ENCODE data around the gene ZNF655. TPM values are rescaled to one million over a fixed set of nuclear protein-coding genes. Genes with fewer than 3 reads are reported as not detected.

ZNF655 gene
- polyA plus RNA-seq, 1 donor (not counting 4 experiments of a cell fraction or from before 2014, with no cell fraction given) = 71.1 TPM

DNA sequence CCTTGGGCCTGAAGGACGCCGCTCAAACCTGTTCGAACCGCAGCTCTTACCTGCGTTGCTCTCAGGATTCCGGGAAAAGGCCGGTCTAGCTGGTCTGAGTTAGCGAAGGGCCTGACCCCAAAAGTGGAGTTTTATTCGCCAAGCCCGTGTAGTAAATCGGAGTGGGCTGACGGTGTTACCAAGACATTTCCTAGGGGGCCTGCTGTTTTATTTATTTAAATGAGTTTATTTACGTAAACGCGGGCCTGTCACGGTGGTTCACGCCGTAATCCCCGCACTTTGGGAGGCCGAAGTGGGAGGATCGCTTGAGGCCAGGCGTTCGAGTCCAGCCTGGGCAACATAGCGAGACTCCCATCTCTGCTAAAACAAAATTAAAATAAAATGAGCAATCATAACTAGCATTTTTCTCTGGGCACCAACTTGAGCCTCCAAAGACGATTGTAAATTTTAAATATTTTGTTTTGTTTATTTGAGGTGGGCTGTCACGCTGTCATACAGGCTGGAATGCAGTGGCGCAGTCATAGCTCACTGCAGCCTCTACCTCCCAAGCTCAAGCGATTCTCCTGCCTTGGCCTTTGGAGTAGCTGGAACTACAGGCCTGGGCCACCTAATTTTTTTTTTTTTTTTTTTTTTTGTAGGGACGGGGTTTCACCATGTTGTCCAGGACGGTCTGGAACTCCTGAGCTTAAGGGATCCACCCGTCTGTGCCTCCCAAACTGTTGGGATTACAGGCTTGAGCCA, 903 bp downstream of the ZNF655 start:
- H3K9ac ChIP-seq (ENCODE audit: control insufficient read depth, extremely low read depth, insufficient read depth, low read length) = peak overlapping the region; percentile 98
- no peaks in the 10 kb centered on the region for H3K27me3 ChIP-seq (ENCODE audit: control insufficient read depth, extremely low read depth, insufficient read depth, low read length)
- H3K4me1 ChIP-seq (ENCODE audit: control insufficient read depth, extremely low read depth, insufficient read depth, low read length) = peaks cover 55% of the 10 kb centered on the region
- dilution Hi-C loops (cut with MboI; ENCODE audit: extremely low pct_ligation_motif_present, low sequenced_read_pairs) = no loop called here
- no peak for TF ChIP-seq EZH2 (IDR thresholded peaks at IDR 0.05; ENCODE audit: low read length)
- TF ChIP-seq, protein P1, sequence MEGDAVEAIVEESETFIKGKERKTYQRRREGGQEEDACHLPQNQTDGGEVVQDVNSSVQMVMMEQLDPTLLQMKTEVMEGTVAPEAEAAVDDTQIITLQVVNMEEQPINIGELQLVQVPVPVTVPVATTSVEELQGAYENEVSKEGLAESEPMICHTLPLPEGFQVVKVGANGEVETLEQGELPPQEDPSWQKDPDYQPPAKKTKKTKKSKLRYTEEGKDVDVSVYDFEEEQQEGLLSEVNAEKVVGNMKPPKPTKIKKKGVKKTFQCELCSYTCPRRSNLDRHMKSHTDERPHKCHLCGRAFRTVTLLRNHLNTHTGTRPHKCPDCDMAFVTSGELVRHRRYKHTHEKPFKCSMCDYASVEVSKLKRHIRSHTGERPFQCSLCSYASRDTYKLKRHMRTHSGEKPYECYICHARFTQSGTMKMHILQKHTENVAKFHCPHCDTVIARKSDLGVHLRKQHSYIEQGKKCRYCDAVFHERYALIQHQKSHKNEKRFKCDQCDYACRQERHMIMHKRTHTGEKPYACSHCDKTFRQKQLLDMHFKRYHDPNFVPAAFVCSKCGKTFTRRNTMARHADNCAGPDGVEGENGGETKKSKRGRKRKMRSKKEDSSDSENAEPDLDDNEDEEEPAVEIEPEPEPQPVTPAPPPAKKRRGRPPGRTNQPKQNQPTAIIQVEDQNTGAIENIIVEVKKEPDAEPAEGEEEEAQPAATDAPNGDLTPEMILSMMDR (optimal IDR thresholded peaks at IDR 0.05 in 1 of 3, IDR thresholded peaks at IDR 0.05 in 1 of 3, conservative IDR thresholded peaks at IDR 0.05 in 1 of 3; ENCODE audit: extremely low read depth in 1 of 3, insufficient read depth in 2 of 3, low read length in 3 of 3) = no peak
- no peak overlapping the region for H2AFZ ChIP-seq (ENCODE audit: control insufficient read depth, low read length)
- peaks cover 9 to 36% of the 10 kb centered on the region in 2 experiments for H3K36me3 ChIP-seq (ENCODE audit: control insufficient read depth in 2 of 2, extremely low read depth in 1 of 2, insufficient read depth in 2 of 2, low read length in 2 of 2)
- no peaks in the 10 kb centered on the region for H3K9me1 ChIP-seq (ENCODE audit: control insufficient read depth, extremely low read depth, insufficient read depth, low read length)
- FAIRE-seq (no peak), DNase-seq (ENCODE audit: low read depth, low spot score) (no peak)
- peak overlapping the region; percentile 89 to 92 (median 91) for H3K4me3 ChIP-seq (ENCODE audit: control insufficient read depth in 2 of 3, extremely low read depth in 1 of 3, insufficient read depth in 2 of 3, low read depth in 1 of 3, low read length in 3 of 3)
- no peaks in the 10 kb centered on the region for H3K9me3 ChIP-seq (ENCODE audit: control insufficient read depth, low read depth, low read length)
- H3K4me2 ChIP-seq (ENCODE audit: control insufficient read depth, extremely low read depth, insufficient read depth, low read depth, low read length) = peak overlapping the region; percentile 93
- peak overlapping the region; percentile 92 for H3K27ac ChIP-seq (ENCODE audit: control insufficient read depth, insufficient read depth, low read length)
- H4K20me1 ChIP-seq (ENCODE audit: control insufficient read depth, extremely low read depth, insufficient read depth, low read length) = no peaks in the 10 kb centered on the region
- H3K79me2 ChIP-seq (ENCODE audit: control insufficient read depth, insufficient read depth, low read length) = peaks cover 44% of the 10 kb centered on the region

GRCh38 chr7:99560834-99561736, 2.6 kb downstream of the ZNF655 start:
- Histone ChIP-seq H3K27me3 (ENCODE audit: control insufficient read depth, extremely low read depth, insufficient read depth, low read length) (no peaks in the 10 kb centered on the region), H3K27ac (ENCODE audit: control insufficient read depth, insufficient read depth, low read length) (peak overlapping the region; percentile 83), H3K36me3 (ENCODE audit: control insufficient read depth in 2 of 2, extremely low read depth in 1 of 2, insufficient read depth in 2 of 2, low read length in 2 of 2) (peaks cover 8 to 41% of the 10 kb centered on the region in 2 experiments), H3K4me3 (ENCODE audit: control insufficient read depth in 2 of 3, extremely low read depth in 1 of 3, insufficient read depth in 2 of 3, low read depth in 1 of 3, low read length in 3 of 3) (peak overlapping the region in 2 of 3 experiments; percentile 14 to 28), H2AFZ (ENCODE audit: control insufficient read depth, low read length) (no peak overlapping the region), H3K9me3 (ENCODE audit: control insufficient read depth, low read depth, low read length) (no peaks in the 10 kb centered on the region), H3K79me2 (ENCODE audit: control insufficient read depth, insufficient read depth, low read length) (peaks cover 59% of the 10 kb centered on the region), H3K4me1 (ENCODE audit: control insufficient read depth, extremely low read depth, insufficient read depth, low read length) (peaks cover 55% of the 10 kb centered on the region), H3K9ac (ENCODE audit: control insufficient read depth, extremely low read depth, insufficient read depth, low read length) (peak overlapping the region; percentile 39), H4K20me1 (ENCODE audit: control insufficient read depth, extremely low read depth, insufficient read depth, low read length) (no peaks in the 10 kb centered on the region), H3K4me2 (ENCODE audit: control insufficient read depth, extremely low read depth, insufficient read depth, low read depth, low read length) (peak overlapping the region; percentile 93), H3K9me1 (ENCODE audit: control insufficient read depth, extremely low read depth, insufficient read depth, low read length) (no peaks in the 10 kb centered on the region)
- dilution Hi-C loops (cut with MboI; ENCODE audit: extremely low pct_ligation_motif_present, low sequenced_read_pairs) = no loop called here
- DNase-seq (ENCODE audit: low read depth, low spot score) = peak; percentile 72
- FAIRE-seq = peak; percentile 91
- no peak for TF ChIP-seq EZH2 (IDR thresholded peaks at IDR 0.05; ENCODE audit: low read length)
